ENCODE results near the gene NAV3. TPM values are rescaled to one million over a fixed set of nuclear protein-coding genes. Genes with fewer than 3 reads are reported as not detected.

The NAV3 gene
- total RNA-seq, 1 donor from 2014 or later = 16.2 TPM

GRCh38 chr12:78115889-78116288 is 285.2 kb downstream of the NAV3 start:
- TF ChIP-seq POLR2A (IDR thresholded peaks at IDR 0.05) (no peak), POLR2AphosphoS5 (IDR thresholded peaks at IDR 0.05; ENCODE audit: insufficient read depth in 1 of 2, low read depth in 1 of 2) (no peak), CTCF (IDR thresholded peaks at IDR 0.05) (no peak)
- no peaks in the 10 kb centered on the region for H3K9me3 ChIP-seq
- H3K27ac ChIP-seq = no peak overlapping the region
- H3K27me3 ChIP-seq = no peaks in the 10 kb centered on the region
- no peaks in the 10 kb centered on the region for H3K4me1 ChIP-seq
- intact Hi-C loops (cut with DNase I) = no loop called here
- no peak overlapping the region for H3K4me3 ChIP-seq
- no peaks in the 10 kb centered on the region for H3K36me3 ChIP-seq
- no peak for DNase-seq (ENCODE audit: extremely low spot score in 2 of 2)

GRCh38 chr12:78118036-78118435 is 287.3 kb downstream of the NAV3 start:
- Histone ChIP-seq H3K4me3 (no peak overlapping the region), H3K27me3 (no peaks in the 10 kb centered on the region), H3K27ac (no peak overlapping the region), H3K4me1 (no peaks in the 10 kb centered on the region), H3K9me3 (no peaks in the 10 kb centered on the region), H3K36me3 (no peaks in the 10 kb centered on the region)
- intact Hi-C loops (cut with DNase I) = no loop called here
- no peak for TF ChIP-seq POLR2A (IDR thresholded peaks at IDR 0.05)
- no peak for TF ChIP-seq POLR2AphosphoS5 (IDR thresholded peaks at IDR 0.05; ENCODE audit: insufficient read depth in 1 of 2, low read depth in 1 of 2)
- no peak for TF ChIP-seq CTCF (IDR thresholded peaks at IDR 0.05)
- no peak for DNase-seq (ENCODE audit: extremely low spot score in 2 of 2)

- intact Hi-C loops (cut with DNase I) = no loop called here
- Histone ChIP-seq H3K27me3 (no peaks in the 10 kb centered on the region), H3K4me3 (no peak overlapping the region), H3K4me1 (no peaks in the 10 kb centered on the region), H3K9me3 (no peaks in the 10 kb centered on the region), H3K27ac (no peak overlapping the region), H3K36me3 (no peaks in the 10 kb centered on the region)
- no peak for DNase-seq (ENCODE audit: extremely low spot score in 2 of 2)
- TF ChIP-seq POLR2AphosphoS5 (IDR thresholded peaks at IDR 0.05; ENCODE audit: insufficient read depth in 1 of 2, low read depth in 1 of 2) (no peak), CTCF (IDR thresholded peaks at IDR 0.05) (no peak)
Observed at GRCh38 chr12:78118486-78118885, 287.8 kb downstream of the NAV3 start.

GRCh38 chr12:78119351-78119918 is 288.7 kb downstream of the NAV3 start:
- H3K4me3 ChIP-seq = no peak overlapping the region
- no peaks in the 10 kb centered on the region for H3K27me3 ChIP-seq
- TF ChIP-seq POLR2A (IDR thresholded peaks at IDR 0.05) (no peak), CTCF (IDR thresholded peaks at IDR 0.05) (no peak), POLR2AphosphoS5 (IDR thresholded peaks at IDR 0.05; ENCODE audit: insufficient read depth in 1 of 2, low read depth in 1 of 2) (no peak)
- H3K27ac ChIP-seq = no peak overlapping the region
- intact Hi-C loops (cut with DNase I) = no loop called here
- no peaks in the 10 kb centered on the region for H3K36me3 ChIP-seq
- no peak for DNase-seq (ENCODE audit: extremely low spot score in 2 of 2)
- H3K9me3 ChIP-seq = no peaks in the 10 kb centered on the region
- H3K4me1 ChIP-seq = no peaks in the 10 kb centered on the region

GRCh38 chr12:78120306-78120705 is 289.6 kb downstream of the NAV3 start:
- Histone ChIP-seq H3K27me3 (no peaks in the 10 kb centered on the region), H3K4me1 (no peaks in the 10 kb centered on the region), H3K9me3 (no peaks in the 10 kb centered on the region), H3K36me3 (no peaks in the 10 kb centered on the region), H3K27ac (no peak overlapping the region), H3K4me3 (no peak overlapping the region)
- intact Hi-C loops (cut with DNase I) = no loop called here
- no peak for TF ChIP-seq POLR2A (IDR thresholded peaks at IDR 0.05)
- TF ChIP-seq CTCF (IDR thresholded peaks at IDR 0.05) = no peak
- no peak for TF ChIP-seq POLR2AphosphoS5 (IDR thresholded peaks at IDR 0.05; ENCODE audit: insufficient read depth in 1 of 2, low read depth in 1 of 2)
- DNase-seq (ENCODE audit: extremely low spot score in 2 of 2) = no peak
